Central memory CD4-positive, alpha-beta T cell (primary cell): ENCODE data around the gene ADAM10.

Source experiments
- DNase-seq: peaks from one replicate; pipeline ENCODE4 v3.0.0; 2022

The ADAM10 gene

GRCh38 chr15:58707397-58707796 is 42.1 kb downstream of the ADAM10 start:
- DNase-seq: no peak

GRCh38 chr15:58705105-58705504 is 44.4 kb downstream of the ADAM10 start:
- DNase-seq: no peak

GRCh38 chr15:58704155-58704865 is 45.2 kb downstream of the ADAM10 start:
- DNase-seq: no peak

GRCh38 chr15:58703610-58704009 is 45.9 kb downstream of the ADAM10 start:
- no peak for DNase-seq

GRCh38 chr15:58702233-58702632 is 47.3 kb downstream of the ADAM10 start:
- DNase-seq: no peak

GRCh38 chr15:58701376-58701775 is 48.1 kb downstream of the ADAM10 start:
- no peak for DNase-seq

GRCh38 chr15:58699769-58700168 is 49.7 kb downstream of the ADAM10 start:
- no peak for DNase-seq

GRCh38 chr15:58698887-58699641 is 50.4 kb downstream of the ADAM10 start:
- no peak for DNase-seq

GRCh38 chr15:58697220-58697619 is 52.3 kb downstream of the ADAM10 start:
- DNase-seq: no peak

- no peak for DNase-seq
Measured at GRCh38 chr15:58696738-58697137, 52.8 kb downstream of the ADAM10 start.

- no peak for DNase-seq
Measured at GRCh38 chr15:58694641-58695398, 54.7 kb downstream of the ADAM10 start.

GRCh38 chr15:58690703-58691102 is 58.8 kb downstream of the ADAM10 start:
- DNase-seq: no peak

- no peak for DNase-seq
Measured at GRCh38 chr15:58689646-58690045, 59.9 kb downstream of the ADAM10 start.

GRCh38 chr15:58686286-58686685 is 63.2 kb downstream of the ADAM10 start:
- no peak for DNase-seq

- DNase-seq: no peak
Measured at GRCh38 chr15:58684751-58685150, 64.8 kb downstream of the ADAM10 start.

GRCh38 chr15:58684036-58684710 is 65.3 kb downstream of the ADAM10 start:
- DNase-seq: no peak

GRCh38 chr15:58682234-58682633 is 67.3 kb downstream of the ADAM10 start:
- no peak for DNase-seq

- DNase-seq: no peak
Measured at GRCh38 chr15:58678683-58679082, 70.8 kb downstream of the ADAM10 start.

GRCh38 chr15:58677426-58677825 is 72.1 kb downstream of the ADAM10 start:
- DNase-seq: no peak

GRCh38 chr15:58676766-58677165 is 72.7 kb downstream of the ADAM10 start:
- no peak for DNase-seq

- DNase-seq: no peak
Measured at GRCh38 chr15:58671186-58671585, 78.3 kb downstream of the ADAM10 start.

- no peak for DNase-seq
Measured at GRCh38 chr15:58669108-58669507, 80.4 kb downstream of the ADAM10 start.

GRCh38 chr15:58666957-58667356 is 82.5 kb downstream of the ADAM10 start:
- DNase-seq: no peak
